H4 (cell line): ENCODE data around the gene RALY. TPM values are rescaled to one million over a fixed set of nuclear protein-coding genes. Genes with fewer than 3 reads are reported as not detected.
A peak's percentile ranks its signal among the peaks of the same experiment; 100 is the strongest.

ENCODE experiments used
- DNase-seq: peaks from one replicate; pipeline ENCODE4 v3.0.0-alpha.2; 2015; ENCODE audit warnings: low spot score
- total RNA-seq: library from RNA; depleted of rRNA; stranded (reverse); fragments of >200 nt; shearing (Covaris generic); gene quantifications from 2 replicates; pipeline ENCODE4 v1.2.3, GENCODE V29; 2014

Gene RALY
- total RNA-seq, 1 experiment from 2014 or later = 92.6 TPM

DNA sequence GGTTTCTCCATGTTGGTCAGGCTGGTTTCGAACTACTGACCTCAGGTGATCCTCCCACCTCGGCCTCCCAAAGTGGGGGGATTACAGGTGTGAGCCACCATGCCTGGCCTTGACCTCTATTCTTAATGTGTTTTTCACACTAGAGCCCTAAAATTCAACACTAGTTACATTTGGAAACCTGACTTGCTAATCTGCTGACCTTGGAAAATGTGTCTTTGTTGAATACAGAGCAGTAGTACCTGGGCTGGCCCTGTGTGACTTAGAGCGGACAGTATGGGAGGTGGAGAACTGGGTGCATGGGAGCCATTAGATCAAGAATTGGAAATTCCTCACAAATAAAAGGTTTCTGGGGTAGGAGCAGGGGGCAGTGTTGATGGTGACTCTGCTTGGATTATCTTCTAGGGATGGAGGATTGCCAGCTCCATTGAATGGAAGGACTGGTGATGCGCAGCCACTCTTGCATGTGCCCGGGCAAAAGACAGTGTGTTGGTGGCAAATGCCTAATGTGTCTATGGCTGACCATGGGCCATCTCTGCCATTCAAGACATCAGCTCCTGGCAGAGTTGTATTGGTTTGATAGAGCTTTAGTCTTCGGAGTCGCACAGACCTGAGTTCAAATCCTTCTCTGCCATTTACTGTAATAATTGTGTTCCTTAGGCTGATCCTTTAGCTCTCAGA lies 53.4 kb downstream of the RALY start:
- no peak for DNase-seq

DNA sequence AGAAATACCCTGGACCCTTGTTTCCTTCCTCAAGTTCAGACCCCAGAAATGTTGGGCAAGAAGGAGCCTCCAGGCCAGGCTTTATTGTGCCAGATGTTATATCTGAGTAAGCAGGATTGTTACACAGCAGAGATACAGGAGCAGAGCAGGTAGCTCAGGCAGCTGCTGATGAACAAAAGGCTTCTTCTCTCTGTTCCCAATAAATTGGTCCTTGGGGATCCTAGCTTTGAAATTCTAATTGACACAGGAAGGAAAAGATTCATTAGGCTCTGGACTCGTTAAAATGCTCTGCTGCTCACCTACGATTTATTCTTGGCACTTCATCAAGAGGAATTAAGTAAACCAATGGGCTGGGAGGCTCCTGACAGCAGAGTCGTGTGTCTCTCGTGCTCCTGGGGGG lies 54.2 kb downstream of the RALY start:
- DNase-seq = no peak

DNA sequence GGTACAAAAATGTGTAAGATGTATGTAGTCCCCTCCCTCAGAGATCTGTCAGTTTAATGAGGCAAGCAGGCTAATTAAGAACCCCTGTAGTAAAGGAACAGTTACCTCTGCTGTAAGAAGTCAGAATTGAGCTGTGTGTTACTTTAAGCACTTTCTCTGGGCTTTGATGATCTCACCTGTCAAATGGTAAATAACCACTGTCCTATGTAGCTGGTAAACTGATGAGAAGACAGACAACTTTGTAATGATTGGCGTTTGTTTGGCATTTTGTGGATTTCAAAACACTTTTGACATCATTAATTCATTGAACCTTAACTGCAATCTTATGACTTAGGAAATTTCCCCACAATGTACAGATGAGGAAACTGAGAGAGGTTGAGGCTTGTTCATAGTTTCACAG lies 55.7 kb downstream of the RALY start:
- DNase-seq = no peak

DNA sequence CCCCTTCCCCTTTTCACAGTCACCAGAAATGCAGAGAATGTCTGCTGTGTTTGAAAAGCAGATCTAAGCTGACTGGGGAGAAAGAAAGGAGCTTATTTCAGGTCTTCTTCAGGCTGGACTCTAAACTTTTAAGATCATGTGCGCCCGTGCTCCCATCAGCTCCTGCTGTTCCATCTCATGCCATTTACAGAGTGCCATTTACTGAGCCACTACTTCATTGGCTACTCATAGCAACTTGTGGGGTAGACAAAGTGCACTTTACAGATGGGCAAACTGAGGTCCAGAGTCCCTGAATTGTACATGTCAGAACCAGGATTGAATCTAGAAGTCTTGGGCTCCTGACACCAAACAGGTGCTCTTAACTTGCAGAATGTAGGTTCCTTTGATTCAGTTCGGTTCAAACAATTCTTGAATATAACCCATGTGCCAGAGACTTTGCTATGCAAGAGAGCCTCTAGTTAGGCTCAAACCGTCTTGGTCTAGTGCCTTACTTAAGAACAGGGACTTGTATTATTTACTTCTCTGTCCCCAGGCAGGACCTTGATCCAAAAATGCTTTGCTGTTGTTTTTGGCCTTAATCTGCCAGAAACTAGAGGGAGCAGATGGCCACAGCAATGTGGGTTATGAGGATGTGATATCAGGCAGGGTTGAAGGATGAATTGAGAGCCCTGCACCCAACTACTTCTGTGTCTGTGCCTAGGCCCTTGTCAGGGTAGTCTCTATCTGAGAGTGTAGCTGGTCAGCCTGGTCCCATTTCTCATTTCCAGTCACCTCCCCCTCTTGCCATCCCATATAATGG lies 56.4 kb downstream of the RALY start:
- no peak for DNase-seq

DNA sequence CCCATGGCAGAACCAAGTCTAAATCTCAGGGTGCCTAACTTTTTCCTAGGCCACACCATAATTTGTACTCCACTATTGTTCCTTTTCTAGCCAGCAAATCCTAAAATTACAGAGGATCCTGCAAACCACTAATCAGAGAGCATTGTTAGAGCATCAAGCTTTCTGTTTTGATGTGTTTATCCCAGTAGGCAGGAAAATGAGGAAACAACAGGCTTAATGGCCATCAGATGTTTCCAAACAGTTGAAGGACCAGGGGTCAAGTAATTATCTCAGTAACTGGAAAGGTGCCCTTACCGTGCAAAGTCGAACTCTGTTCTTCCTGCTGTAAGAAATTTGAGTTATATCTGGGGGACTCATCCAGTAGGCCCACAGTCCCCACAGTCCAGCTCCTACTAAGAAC lies 58.7 kb downstream of the RALY start:
- no peak for DNase-seq

DNA sequence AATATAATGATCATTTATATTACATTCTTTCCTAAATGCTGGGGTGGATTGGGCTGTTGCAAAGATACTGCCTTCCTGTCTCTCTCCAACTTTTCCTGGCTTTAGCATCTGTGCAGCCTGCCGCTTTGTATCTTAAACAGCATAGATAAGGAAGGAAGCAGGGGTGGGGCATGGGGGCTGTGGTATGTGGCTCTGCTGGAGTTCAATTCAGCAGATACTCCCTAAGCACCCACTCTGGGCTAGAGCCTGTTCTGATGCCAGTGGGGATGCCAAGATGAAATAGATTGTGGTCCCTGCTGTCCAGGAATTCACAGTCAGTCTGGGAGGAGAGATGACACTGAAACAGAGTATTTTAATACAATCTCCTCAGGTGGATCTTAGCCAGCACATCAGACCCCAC lies 61.6 kb downstream of the RALY start:
- DNase-seq = no peak

DNA sequence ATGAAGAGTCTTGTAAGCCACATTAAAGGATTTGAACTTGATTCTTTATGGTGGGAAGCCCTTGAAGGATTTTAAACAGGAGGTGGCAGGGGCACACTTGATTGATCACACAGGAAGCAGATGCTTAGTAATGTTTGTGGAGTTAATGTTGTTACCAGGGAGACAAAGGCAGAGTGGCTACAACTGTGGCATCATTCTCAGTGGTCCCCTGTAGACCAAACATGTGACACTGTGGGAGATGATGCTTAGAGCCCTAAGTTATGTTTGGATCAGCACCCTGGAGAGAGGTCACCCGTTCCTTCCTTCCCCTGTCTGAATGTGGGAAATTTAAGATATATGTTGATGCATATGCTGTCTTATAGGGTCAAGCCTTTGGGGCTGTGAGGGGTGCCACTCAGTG lies 65.1 kb downstream of the RALY start:
- no peak for DNase-seq

DNA sequence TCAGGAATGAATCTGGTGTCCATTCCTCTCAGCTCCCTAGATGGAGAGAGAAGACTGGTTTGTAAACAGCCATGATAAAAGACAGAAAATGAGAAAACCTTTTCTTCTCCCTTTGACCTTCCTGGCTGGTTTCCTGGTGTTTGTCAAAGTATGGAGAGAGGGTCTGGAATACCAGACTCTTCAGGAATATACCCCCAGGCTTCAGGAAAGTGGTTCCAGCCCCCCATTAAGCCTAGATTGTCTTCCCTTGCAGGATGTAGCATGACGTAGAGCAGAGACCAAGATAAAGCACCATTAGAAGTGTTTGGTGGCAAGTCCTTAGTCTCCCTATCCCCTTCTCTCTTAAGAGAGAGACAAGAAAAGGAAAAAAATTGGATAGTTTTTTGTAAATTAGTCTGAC lies 67.3 kb downstream of the RALY start:
- DNase-seq = no peak

DNA sequence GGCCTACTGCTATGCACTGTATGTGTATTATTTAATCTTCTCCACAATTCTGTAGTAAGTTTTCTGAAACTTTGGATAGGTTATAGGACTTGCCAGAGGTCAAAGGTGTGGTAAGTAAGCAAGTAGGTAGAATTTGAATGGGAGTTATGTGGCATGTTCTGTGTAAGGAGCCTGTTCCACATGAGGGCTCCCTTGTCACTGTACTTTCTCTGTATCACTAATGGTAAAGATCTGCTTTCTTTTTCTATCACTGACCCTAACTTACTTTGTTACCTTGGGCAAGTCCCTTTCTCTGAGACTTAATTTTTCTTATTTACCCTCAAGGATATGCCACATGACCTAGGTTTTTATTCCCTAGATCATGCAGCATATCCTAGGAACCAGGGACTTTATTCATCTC lies 68.0 kb downstream of the RALY start:
- no peak for DNase-seq

DNA sequence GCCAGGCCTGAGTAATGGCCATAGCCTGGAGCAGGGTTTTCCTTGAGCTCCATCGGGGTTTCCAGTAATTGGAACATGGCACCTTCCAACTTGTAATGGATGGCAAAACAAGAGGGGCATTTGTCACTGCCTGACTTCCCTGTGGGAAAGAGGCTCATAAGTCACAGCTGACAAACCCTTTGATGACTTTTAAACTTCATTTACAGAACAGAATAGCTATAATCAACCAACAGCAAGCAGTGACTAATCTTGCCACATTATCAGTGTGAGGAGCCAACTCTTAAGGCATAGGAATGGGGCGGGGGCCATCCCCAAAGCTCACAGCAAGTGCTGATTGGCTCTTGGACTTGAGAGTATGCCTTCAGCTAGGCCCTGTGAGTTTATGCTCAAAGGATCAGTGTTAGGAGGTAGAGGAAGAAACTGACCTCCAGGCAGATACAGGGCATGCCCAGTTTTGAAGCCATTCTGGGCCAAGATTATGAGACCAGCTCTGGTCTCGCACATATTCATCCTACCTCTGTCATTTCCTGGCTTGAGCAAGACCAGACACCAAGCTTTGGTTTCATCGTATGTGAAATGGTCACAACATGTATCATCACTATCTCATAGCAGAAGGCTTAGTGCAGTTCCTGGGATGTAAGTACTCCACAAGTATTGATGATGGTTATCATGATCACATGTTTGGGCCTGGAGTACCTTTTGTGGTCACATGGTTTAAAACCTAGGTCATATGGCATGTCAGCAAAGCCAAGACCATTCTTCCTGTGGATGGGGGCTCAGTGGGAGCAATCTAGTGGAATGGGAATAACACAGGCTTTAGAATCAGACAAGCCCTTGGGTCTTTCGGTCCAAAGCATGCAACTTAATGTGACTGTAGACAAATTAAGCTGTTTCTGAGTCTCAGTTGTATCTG lies 69.1 kb downstream of the RALY start:
- no peak for DNase-seq

DNA sequence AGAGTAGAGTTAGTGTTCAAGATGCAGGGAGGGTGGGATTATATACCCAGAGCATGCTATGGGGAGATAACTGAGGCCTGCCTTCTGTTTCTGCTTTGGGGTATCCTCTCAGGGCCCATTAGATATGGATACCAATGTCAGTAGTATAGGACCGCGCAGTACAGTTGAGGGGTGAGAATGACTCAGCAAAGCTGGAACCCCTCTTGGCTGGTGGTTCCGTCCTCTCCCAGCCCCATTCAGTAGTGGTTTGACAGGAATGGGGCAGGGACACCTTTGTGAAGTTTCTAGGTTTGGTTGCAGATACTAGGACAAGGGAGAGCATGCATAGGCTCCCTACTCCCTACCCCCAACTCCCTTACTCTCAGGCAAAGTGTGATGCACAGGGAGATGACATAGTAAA lies 70.6 kb downstream of the RALY start:
- DNase-seq = no peak

DNA sequence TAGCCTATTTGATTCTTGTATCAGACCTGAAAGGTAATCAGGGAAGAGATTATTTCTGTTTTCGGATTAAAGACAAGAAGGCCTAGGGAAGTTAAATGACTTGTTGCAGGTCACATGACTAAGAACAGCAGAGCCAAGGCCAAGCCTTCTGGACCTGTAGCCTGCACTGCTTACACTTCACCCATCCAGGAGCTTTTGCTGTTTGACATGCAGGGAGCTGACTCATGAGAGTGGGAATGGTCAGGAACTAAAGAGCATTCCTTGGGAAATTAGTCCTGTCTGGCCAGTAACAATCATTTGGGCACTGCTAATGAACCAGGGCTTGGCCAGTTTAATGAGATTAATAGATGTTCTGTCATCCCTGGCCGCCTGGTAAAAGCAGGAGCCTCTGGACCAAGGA lies 71.5 kb downstream of the RALY start:
- peak; percentile 23 for DNase-seq

DNA sequence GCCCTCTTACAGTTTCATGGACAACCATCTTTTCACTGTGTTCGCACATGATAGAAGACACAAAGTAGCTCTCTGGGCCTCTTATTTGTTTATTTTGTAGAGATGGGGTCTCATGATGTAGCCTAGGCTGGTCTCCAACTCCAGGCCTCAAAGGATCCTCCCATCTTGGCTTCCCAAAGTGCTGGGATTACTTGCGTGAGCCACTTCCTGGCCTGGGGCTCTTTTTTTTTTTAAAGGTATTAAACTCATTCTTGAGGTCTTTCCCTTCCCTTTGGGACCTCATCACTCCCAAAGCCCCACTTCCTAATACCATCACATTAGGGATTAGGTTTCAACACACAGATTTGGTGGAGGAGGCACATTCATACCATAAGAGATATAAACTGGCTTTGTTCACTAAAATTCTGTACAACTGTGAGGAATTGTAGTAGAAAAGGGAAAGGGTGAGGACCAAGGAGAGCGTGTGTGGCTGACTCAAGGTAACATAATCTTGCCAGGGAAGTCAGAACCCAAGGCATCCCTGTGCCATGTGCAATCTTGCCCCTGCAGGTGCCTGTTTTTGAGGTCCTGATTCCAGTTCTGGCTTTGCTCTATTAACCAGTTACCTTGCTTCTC lies 72.9 kb downstream of the RALY start:
- DNase-seq = peak; percentile 69

DNA sequence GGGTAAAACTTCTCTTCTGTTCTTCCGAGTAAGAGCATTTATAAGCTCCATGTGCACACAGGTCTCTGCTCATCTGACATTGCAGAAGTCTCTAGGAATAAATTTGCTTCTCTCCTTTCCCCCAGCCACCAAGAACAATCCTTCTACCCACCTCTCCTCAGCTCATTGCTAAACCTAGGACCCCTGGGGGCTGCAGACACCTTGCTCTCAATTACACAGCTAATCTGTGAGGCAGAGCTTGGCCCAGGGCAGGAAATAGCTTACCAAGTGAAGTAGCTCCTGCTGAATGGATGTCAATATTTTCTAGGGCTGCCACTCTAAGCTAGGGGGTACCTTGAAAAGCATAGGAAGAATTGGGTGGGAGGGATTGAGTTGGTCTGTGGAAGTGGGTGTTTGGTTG lies 74.3 kb downstream of the RALY start:
- DNase-seq = no peak

DNA sequence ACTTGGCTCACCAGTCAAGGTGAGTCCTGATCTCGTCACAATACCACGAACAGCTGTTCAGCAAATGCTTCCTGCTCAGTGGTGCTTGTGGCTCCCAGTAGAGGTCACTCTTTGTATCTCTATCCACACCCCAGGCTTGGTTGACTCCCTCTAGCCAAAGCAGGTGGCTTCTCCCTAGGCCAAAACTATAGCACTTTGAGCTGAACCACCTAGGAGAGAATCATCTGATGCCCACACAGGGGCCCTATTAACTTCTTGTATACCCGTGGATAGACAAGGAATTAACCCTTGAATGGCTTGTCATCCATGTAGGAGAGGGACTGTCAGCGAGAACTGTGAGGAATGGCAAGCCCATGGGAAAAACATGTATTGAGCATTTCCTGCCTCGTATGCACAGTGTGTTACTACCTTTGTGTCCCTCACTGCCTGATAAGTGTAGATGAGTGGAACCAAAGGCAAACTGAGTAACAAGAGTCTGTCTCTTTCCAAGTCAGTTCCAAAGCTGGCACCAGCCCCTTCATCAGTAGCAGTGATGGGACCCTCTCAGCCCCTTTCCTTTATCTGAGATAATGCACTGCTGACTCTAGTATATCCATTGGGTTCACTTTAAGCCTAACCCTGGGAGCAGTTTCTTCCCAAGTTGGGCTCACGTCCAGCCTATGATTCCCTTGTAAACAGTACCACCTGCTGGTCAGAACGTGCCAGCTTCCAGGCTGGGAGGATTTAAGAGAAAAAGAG lies 75.8 kb downstream of the RALY start:
- DNase-seq = peak; percentile 72

DNA sequence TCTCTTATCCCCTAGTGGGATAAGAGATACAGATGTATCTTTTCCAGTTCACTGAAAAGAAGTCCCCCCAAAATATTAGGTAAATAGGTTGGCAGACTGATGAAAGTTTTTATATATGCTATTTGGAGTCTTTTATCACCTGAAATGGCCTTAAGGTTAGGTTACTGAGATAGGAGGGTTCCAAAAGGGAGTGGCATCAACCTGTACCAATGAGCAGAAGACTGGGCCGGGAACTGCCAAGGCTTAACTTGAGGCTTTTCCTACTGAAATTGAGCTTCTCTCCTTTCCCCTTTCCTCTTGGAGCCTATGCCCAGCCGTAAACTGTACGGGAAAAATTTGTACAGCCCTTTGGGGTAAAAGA lies 76.3 kb downstream of the RALY start:
- DNase-seq = no peak

DNA sequence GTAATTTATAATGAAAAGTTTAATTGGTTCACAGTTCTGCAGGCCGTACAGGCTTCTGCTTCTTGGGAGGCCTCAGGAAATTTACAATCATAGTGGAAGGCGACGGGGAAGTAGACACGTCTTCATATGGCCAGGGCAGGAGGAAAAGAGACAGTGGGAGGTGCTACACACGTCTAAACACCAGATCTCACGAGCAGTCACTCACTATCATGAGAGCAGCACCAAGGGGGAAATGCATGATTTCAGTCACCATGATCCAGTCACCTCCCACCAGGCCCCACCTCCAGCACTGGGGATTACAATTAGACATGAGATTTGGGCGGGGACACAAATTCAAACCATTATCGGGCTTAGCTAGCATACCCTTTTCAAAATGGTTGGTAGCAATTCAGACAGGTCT lies 77.1 kb downstream of the RALY start:
- DNase-seq = no peak

DNA sequence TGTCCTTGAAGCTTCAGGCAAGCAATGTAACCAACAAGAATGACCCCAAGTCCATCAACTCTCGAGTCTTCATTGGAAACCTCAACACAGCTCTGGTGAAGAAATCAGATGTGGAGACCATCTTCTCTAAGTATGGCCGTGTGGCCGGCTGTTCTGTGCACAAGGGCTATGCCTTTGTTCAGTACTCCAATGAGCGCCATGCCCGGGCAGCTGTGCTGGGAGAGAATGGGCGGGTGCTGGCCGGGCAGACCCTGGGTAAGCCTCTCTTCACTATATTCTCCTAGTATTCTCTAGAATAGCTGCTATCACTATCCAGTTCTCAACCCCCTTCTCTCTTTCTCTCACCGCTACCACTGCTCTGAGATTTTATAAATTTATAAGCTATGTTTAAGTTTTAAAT lies 78.4 kb downstream of the RALY start:
- DNase-seq = no peak

DNA sequence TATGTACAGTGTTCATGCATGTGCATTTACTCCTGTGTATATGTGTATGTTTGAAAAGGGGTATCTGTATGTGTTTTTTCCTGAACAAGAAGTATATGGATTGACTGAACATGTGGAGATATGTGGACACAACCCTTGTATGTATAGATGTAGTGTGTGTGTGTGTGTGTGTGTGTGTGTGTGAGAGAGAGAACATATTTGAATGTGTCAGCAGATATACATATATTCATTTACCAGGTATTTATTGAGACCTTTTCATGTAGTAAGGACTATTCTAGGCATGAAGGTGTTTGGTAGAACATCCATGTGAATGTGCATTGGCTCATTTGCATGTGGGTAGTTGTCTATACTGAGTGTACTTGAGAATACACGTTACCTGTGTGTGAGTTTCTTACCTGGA lies 79.1 kb downstream of the RALY start:
- DNase-seq = no peak

DNA sequence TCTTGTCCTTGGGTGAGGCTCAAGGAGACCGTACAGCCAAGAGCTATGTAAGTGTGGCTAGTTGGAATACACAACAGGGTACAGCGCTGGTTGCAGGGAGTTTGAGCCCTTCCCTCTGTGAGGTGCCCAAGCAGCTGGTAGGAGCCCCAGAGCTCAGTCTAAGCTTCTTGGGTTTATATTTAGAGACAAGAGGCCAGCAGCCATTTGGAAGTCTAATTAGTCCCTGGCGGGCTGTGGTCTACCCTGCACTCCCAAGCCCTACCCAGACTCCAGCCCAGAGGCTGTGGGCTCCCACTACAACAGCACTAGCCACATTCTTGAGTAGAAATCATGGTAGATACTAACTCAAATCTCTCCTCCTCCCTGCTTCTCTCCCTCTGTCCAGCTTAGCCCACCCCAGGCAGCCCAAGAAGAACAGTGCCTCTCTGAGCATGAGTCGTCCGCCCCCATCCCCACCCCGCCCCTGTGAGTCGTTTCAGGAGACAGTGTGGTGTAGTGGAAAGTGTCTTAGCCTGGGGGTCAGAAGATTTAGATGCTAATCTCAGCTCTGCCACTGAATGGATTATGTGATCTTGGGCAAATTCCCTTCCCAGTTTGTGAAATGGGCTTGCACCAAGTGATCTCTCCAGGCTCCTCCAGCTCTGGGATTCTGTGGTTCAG lies 80.5 kb downstream of the RALY start:
- no peak for DNase-seq

DNA sequence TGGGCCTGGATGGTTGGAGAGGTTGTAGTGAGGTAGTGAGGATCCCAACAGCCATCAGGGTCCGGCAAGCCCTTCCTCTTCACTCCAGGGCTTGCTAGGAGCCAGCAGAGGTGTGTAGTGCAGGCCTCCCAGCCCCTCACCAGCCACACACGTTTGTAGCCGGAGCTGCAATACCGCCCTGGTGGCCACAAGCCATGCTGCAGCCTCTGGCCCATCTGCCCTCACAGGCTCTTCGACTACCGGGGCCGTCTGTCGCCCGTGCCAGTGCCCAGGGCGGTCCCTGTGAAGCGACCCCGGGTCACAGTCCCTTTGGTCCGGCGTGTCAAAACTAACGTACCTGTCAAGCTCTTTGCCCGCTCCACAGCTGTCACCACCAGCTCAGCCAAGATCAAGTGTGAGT lies 81.9 kb downstream of the RALY start:
- DNase-seq = no peak
